Stimulated activated CD8-positive, alpha-beta memory T cell treated with anti-CD3 and anti-CD28 coated beads, Interleukin-4, amount 100 ng/mL, for 1 hour (primary cell): Measurements from ENCODE around the gene CLEC7A.

ENCODE experiments used
- DNase-seq, 2 donors: peaks; one replicate each; pipeline ENCODE4 v3.0.0-alpha.2; 2020; ENCODE audit warnings: low read depth in 2 of 2, low spot score in 1 of 2

CLEC7A gene

DNA sequence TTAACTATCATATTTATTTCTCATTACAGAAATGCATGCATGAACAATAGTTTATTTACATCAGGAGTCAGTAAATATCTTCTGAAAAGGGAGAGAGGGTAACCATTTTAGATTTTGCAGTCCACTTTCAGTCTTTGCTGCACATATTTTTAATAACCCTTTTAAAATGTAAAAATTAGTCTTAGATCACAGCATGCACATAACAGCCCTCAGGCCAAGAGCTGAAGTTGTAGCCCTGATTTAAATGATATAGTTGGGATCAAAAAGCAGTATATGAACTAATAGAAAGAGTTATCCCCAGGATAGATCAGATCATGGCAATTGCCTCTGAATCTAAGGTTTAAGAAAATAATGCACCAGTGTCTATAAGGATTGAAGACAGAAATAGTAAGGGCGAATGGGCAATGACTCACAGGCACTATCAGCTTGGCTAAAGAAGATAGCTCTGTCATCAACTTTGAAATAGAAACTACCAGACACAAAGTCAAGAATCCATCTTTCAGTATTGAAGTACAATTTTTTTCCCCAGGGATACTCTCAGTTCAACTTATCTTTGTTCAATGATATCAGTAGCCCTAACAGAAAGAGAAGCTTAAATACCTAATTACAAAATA is 13.1 kb upstream of the CLEC7A start:
- no peak for DNase-seq

- DNase-seq = no peak
Measured at GRCh38 chr12:10140001-10140400, 10.0 kb upstream of the CLEC7A start.

- no peak for DNase-seq
Measured at GRCh38 chr12:10136637-10137205, 6.7 kb upstream of the CLEC7A start.

DNA sequence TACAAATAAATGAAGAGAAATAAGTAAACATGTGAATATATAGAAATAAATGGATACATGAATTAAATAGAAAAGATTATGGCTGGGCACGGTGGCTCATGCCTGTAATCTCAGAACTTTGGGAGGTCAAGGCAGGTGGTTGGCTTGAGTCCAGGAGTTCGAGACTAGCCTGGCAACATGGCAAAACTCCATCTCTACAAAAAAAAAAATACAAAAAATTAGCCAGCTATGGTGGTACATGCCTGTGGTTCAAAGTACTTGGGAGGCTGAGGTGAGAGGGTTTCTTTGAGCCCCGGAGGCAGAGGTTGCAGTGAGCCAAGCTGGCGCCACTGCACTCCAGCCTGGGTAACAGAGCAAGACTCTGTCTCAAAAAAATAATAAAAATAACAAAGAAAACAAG is 5.1 kb upstream of the CLEC7A start:
- no peak for DNase-seq

DNA sequence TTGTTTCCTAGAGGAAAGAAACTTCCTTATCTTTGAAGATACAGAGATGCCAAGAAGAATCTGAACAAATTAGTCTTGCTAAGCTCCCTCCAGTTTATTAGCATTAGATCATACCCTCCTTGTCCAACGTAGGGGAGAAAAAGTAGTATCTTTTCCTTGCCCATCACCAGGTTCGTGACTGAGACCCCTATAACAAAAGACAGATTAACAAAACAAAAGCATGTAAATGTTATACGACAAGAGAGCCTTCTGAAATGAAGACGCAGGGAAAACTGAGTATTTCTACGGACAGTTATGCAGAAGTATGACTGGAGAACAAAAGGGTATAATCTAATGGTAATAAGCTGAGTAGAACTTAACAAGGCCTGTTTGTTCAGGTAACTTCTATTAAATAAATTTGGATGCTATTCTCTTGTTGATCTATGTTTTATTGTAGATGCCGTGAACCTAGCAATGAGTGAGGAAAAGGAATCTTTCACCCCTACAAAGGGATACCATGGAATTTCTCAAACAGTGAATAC is 2.9 kb upstream of the CLEC7A start:
- no peak for DNase-seq

GRCh38 chr12:10131111-10131690 is 1.2 kb upstream of the CLEC7A start:
- no peak for DNase-seq

- no peak for DNase-seq
Measured at GRCh38 chr12:10128687-10129086, 1.3 kb downstream of the CLEC7A start.

- DNase-seq = no peak
Measured at GRCh38 chr12:10126413-10126812, 3.6 kb downstream of the CLEC7A start.

- no peak for DNase-seq
Measured at GRCh38 chr12:10122689-10123088, 7.3 kb downstream of the CLEC7A start.

GRCh38 chr12:10121278-10121677 is 8.7 kb downstream of the CLEC7A start:
- no peak for DNase-seq

DNA sequence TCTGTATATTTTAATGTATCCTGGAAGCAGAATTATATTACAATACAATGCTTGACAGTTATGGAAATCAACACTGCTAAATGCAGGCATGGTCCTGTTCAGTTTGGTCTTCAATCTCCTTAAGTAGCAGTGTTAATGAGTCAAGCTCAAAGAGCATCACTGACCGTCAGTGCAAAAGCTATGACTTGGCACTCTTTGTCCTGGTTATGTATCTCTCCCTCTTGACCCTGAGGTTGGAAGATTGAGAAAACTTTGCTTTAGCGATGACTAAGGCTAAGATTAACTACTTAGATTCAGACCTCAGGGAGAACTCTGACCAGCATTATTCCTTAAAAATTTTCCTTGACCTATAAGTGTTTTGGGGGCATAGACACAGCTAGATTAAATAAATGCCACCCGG is 10.9 kb downstream of the CLEC7A start:
- DNase-seq = no peak

- DNase-seq = no peak
Measured at GRCh38 chr12:10115890-10116289, 14.1 kb downstream of the CLEC7A start.

GRCh38 chr12:10115311-10115710 is 14.7 kb downstream of the CLEC7A start:
- no peak for DNase-seq

DNA sequence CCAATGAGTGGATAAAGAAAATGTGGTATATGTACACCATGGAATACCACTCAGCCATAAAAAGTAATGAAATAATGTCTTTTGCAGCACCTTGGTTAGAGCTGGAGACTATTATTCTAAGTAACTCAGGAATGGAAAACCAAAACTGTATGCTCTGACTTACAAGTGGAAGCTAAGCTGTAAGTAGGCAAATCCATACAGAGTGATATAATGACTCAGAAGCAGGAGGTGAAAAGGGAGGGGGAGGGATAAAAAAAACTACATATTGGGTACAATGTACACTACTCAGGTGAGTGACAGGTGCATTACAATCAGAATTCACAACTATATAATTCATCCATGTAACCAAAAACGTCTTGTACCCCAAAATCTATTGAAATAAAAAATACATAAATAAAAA is 16.1 kb downstream of the CLEC7A start:
- no peak for DNase-seq

GRCh38 chr12:10113075-10113474 is 16.9 kb downstream of the CLEC7A start:
- DNase-seq = no peak

DNA sequence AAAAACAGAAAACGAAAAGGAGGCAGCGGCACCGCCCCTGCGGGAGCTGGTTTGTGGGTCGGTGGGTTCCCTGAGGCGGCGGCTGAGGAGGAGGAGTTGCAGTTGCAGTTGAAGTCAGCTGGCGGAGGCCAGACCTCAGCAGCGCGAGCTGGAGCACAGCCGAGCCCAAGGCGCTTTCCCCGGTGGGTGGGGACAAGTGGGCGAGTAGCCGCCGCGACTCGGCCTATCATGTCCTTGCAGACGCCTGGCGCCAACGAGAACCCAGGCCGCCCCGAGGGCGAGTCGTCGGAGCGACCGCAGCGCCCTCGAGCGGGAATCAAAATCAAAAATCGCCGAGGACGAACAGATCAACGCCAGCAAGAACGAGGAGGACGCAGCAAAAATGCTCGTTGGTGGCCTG is 18.5 kb downstream of the CLEC7A start:
- no peak for DNase-seq

DNA sequence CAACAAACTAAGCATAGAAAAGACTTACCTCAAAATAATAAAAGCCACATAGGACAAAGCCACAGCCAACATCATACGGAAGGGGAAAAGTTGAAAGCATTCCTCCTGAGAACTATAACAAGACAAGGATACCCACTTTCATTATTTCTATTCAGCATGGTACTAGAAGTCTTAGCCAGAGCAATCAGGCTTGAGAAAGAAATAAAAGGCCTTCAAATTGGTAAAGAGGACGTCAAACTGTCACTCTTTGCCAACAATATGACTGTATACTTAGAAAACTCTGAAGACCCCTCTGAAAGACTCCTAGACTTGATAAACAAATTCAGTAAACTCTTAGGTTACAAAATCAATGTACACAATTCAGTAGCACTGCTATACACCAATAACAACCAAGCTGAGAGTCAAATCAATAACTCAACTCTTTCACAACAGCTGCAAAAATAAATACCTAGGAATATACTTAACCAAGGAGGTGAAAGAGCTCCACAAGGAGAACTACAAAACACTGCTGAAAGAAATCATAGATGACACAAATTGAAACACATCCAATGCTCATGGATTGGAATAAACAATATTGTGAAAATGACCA is 19.6 kb downstream of the CLEC7A start:
- no peak for DNase-seq

- DNase-seq = no peak
Measured at GRCh38 chr12:10102322-10102721, 27.7 kb downstream of the CLEC7A start.

DNA sequence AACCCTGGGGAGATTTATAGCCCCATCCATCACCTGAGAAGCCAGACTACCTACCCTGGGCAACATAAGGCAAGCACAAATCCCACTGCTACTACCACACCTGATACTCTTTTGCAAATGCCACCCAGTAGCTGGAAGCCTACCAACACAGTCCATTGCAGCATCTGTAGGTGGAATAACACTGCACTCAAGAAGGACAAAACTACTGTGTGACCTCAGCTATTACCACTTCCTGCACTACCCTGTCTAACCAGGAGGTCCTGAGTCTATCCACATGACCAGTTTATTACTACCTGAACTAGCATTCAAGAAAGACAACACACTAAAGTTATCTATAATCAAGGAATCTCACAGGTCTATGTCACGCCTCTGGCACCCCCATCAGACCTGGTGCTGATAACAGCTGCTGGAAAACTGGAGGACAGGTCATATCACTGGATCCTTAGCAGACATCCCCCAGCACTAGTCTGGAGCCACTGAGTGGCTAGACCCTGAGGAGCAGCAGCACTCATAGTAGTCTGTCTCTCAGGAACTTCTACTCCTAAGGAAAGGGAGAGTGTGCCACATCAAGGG is 28.3 kb downstream of the CLEC7A start:
- no peak for DNase-seq

- no peak for DNase-seq
Measured at GRCh38 chr12:10101042-10101579, 28.9 kb downstream of the CLEC7A start.

- DNase-seq = no peak
Measured at GRCh38 chr12:10098791-10099190, 31.2 kb downstream of the CLEC7A start, which contains the start of gene CLEC1A. Gene CLEC1A (minus strand): TSS chr12:10098985. CDS start chr12:10098922, 63 bp downstream.

DNA sequence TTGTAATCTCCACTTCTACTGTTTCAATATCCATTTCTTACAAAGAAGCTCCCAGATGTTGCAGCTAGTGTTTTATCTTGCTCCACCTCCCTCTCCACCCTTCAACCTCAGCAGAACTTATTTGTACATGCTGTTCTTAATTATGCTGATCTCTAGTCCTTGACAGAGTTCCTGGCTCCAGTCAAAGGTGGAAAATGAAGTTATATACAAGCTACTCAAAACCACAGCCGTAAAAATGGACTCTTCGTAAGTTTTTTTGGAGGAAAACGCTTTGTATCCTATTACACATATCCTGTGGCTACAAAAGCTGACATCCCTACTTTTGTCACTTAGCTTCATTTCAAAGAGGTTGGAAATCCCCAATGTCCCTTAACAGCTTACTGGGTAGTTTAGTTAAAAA is 32.5 kb downstream of the CLEC7A start:
- DNase-seq = no peak
